Tibial nerve (tissue), 3 donors: Measurements from ENCODE around the gene RNASEL.
"Not testable (repeated sequence)": the region's sequence is repeated elsewhere in the genome, so short reads cannot be mapped to it uniquely, and the experiment has no call there.

Experiments used
- CTCF ChIP-seq, 5 experiments: fragments of 200-600 bp in 3 of 5; fragments of 450-650 bp in 2 of 5; sonication (generic) in 3 of 5; IDR thresholded peaks; one replicate each; pipeline ENCODE4 v1.5.1; 2016 to 2019; ENCODE audit warnings: antibody characterized with exemption in 5 of 5, mild to moderate bottlenecking in 3 of 5, moderate library complexity in 2 of 5
- POLR2A ChIP-seq, 2 donors: fragments of 450-650 bp; IDR thresholded peaks; one replicate each; pipeline ENCODE4 v1.6.1; 2017; ENCODE audit warnings: antibody characterized with exemption in 2 of 2, mild to moderate bottlenecking in 2 of 2, moderate library complexity in 2 of 2

GRCh38 chr1:182528206-182528605 is 60.9 kb downstream of the RNASEL start:
- not testable (repeated sequence) for TF ChIP-seq CTCF, POLR2A (IDR thresholded peaks at IDR 0.05)
